Endodermal cell (in vitro differentiated cells): ENCODE data around the gene DLG5. TPM values are rescaled to one million over a fixed set of nuclear protein-coding genes. Genes with fewer than 3 reads are reported as not detected.

Experiments used
- DNase-seq: peaks from one replicate; pipeline ENCODE4 v3.0.0-alpha.2; 2017
- H3K27ac ChIP-seq: 2 replicates; pipeline ENCODE4 v1.5.1; 2013; ENCODE audit warnings: mild to moderate bottlenecking, low read depth, low read length, moderate library complexity
- H3K27me3 ChIP-seq: 2 replicates; pipeline ENCODE4 v1.6.1; 2013; ENCODE audit warnings: mild to moderate bottlenecking, low read length, moderate library complexity; ENCODE audit not compliant: insufficient read depth, control insufficient read depth, poor library complexity, severe bottlenecking
- H3K36me3 ChIP-seq: 2 replicates; pipeline ENCODE4 v1.7.0; 2013; ENCODE audit warnings: mild to moderate bottlenecking, low read length, moderate library complexity; ENCODE audit not compliant: control insufficient read depth, insufficient read depth
- H3K4me1 ChIP-seq: one replicate; pipeline ENCODE4 v1.7.0; 2013; ENCODE audit warnings: low read length; ENCODE audit not compliant: control insufficient read depth, insufficient read depth
- H3K4me3 ChIP-seq: 2 replicates; pipeline ENCODE4 v1.5.1; 2013; ENCODE audit warnings: mild to moderate bottlenecking, low read length, moderate library complexity
- H3K9ac ChIP-seq: 2 replicates; pipeline ENCODE4 v1.6.1; 2013; ENCODE audit warnings: mild to moderate bottlenecking, low read length, moderate library complexity; ENCODE audit not compliant: poor library complexity, severe bottlenecking; ENCODE audit errors: extremely low read depth
- H3K9me3 ChIP-seq: 2 replicates; pipeline ENCODE4 v1.6.1; 2013; ENCODE audit warnings: mild to moderate bottlenecking, low read length, moderate library complexity; ENCODE audit not compliant: control insufficient read depth
- H3K27ac Mint-ChIP-seq: 2 replicates; pipeline ENCODE4 v1.8.0; 2020; ENCODE audit warnings: mixed read lengths
- H3K27me3 Mint-ChIP-seq: 2 replicates; pipeline ENCODE4 v1.8.0; 2021; ENCODE audit warnings: mild to moderate bottlenecking, mixed read lengths; ENCODE audit not compliant: insufficient read depth
- H3K36me3 Mint-ChIP-seq: 2 replicates; pipeline ENCODE4 v1.8.0; 2020; ENCODE audit warnings: low read depth, mixed read lengths
- H3K4me1 Mint-ChIP-seq: 2 replicates; pipeline ENCODE4 v1.8.0; 2020; ENCODE audit warnings: mixed read lengths
- H3K4me3 Mint-ChIP-seq: 2 replicates; pipeline ENCODE4 v1.8.0; 2020; ENCODE audit warnings: mild to moderate bottlenecking, moderate library complexity, mixed read lengths
- H3K9me3 Mint-ChIP-seq: 2 replicates; pipeline ENCODE4 v1.8.0; 2020; ENCODE audit warnings: mild to moderate bottlenecking, mixed read lengths
- CTCF ChIP-seq: fragments of 200-600 bp; sonication (generic); conservative IDR thresholded peaks from 2 replicates; pipeline ENCODE4 v1.5.0; 2021; ENCODE audit warnings: antibody characterized with exemption, mild to moderate bottlenecking
- WGBS, 2 experiments: methylation state at CpG; one replicate each; pipeline versions ENCODE4 v1.1.5 to v1.1.7; 2013; ENCODE audit warnings: missing lambda C conversion rate in 2 of 2, mixed read lengths in 1 of 2; ENCODE audit not compliant: insufficient coverage in 1 of 2, insufficient read length in 1 of 2; 5-methylcytosine and 5-hydroxymethylcytosine counted together
- total RNA-seq, 2 donors: library from RNA; stranded (reverse); fragmentation: NEBNext Ultra II Directional in 1 of 2; extraction: Animal tissue kit (Norgen Biotek cat#: 25700) in 1 of 2; gene quantifications; 2 replicates in 1 of 2; 3 replicates in 1 of 2; pipeline ENCODE4 v1.2.1, GENCODE V29; 2021

The DLG5 gene
- total RNA-seq, 2 donors from 2014 or later = 79.4 to 83.4 TPM

- no peak for DNase-seq
- Mint-ChIP-seq H3K4me1 (peaks cover 8% of the 10 kb centered on the region), H3K27ac (peak overlapping the region; percentile 37), H3K36me3 (no peaks in the 10 kb centered on the region), H3K9me3 (peaks cover 24% of the 10 kb centered on the region), H3K27me3 (no peaks in the 10 kb centered on the region), H3K4me3 (no peak overlapping the region)
- Histone ChIP-seq H3K4me1 (peaks cover 2% of the 10 kb centered on the region), H3K9ac (no peak overlapping the region), H3K4me3 (no peak overlapping the region), H3K27me3 (no peaks in the 10 kb centered on the region), H3K36me3 (no peaks in the 10 kb centered on the region), H3K27ac (peak overlapping the region; percentile 90), H3K9me3 (peaks cover 20% of the 10 kb centered on the region)
- no peak for TF ChIP-seq CTCF
- WGBS, 2 experiments = 40 to 84% methylated on average over 1 to 8 of the region's 8 CpGs
These were observed 41.1 kb upstream of the DLG5 start for GRCh38 chr10:77967611-77968022.

- no peak for TF ChIP-seq CTCF
- H3K36me3 ChIP-seq = no peaks in the 10 kb centered on the region
- H3K9me3 ChIP-seq = peaks cover 20% of the 10 kb centered on the region
- H3K4me3 ChIP-seq = no peak overlapping the region
- H3K9ac ChIP-seq = no peak overlapping the region
- no peak overlapping the region for H3K27ac ChIP-seq
- H3K27me3 ChIP-seq = no peaks in the 10 kb centered on the region
- Mint-ChIP-seq H3K36me3 (no peaks in the 10 kb centered on the region), H3K27ac (no peak overlapping the region), H3K9me3 (peaks cover 24% of the 10 kb centered on the region), H3K27me3 (no peaks in the 10 kb centered on the region), H3K4me1 (no peaks in the 10 kb centered on the region), H3K4me3 (no peak overlapping the region)
- 75 to 96% methylated on average over 5 of the region's 5 CpGs for WGBS, 2 experiments
- DNase-seq = no peak
- H3K4me1 ChIP-seq = no peaks in the 10 kb centered on the region
These were observed 38.7 kb upstream of the DLG5 start for GRCh38 chr10:77965294-77965693.

GRCh38 chr10:77964811-77965210 is 38.3 kb upstream of the DLG5 start:
- Histone ChIP-seq H3K4me3 (no peak overlapping the region), H3K27me3 (no peaks in the 10 kb centered on the region), H3K9me3 (peaks cover 20% of the 10 kb centered on the region), H3K27ac (no peak overlapping the region), H3K36me3 (no peaks in the 10 kb centered on the region), H3K4me1 (no peaks in the 10 kb centered on the region), H3K9ac (no peak overlapping the region)
- WGBS, 2 experiments = 90% methylated on average over 1 of the region's 1 CpG; no CpG with 5 or more reads in 1 of the 2 experiments
- H3K27ac Mint-ChIP-seq = no peak overlapping the region
- peaks cover 24% of the 10 kb centered on the region for H3K9me3 Mint-ChIP-seq
- DNase-seq = no peak
- H3K27me3 Mint-ChIP-seq = no peaks in the 10 kb centered on the region
- H3K4me1 Mint-ChIP-seq = no peaks in the 10 kb centered on the region
- no peaks in the 10 kb centered on the region for H3K36me3 Mint-ChIP-seq
- H3K4me3 Mint-ChIP-seq = no peak overlapping the region
- no peak for TF ChIP-seq CTCF
